ENCODE data around the gene PRG3. TPM values are rescaled to one million over a fixed set of nuclear protein-coding genes. Genes with fewer than 3 reads are reported as not detected.
A peak's percentile ranks its signal among the peaks of the same experiment; 100 is the strongest.

Gene PRG3
- total RNA-seq, 2 donors from 2014 or later = not detected

DNA sequence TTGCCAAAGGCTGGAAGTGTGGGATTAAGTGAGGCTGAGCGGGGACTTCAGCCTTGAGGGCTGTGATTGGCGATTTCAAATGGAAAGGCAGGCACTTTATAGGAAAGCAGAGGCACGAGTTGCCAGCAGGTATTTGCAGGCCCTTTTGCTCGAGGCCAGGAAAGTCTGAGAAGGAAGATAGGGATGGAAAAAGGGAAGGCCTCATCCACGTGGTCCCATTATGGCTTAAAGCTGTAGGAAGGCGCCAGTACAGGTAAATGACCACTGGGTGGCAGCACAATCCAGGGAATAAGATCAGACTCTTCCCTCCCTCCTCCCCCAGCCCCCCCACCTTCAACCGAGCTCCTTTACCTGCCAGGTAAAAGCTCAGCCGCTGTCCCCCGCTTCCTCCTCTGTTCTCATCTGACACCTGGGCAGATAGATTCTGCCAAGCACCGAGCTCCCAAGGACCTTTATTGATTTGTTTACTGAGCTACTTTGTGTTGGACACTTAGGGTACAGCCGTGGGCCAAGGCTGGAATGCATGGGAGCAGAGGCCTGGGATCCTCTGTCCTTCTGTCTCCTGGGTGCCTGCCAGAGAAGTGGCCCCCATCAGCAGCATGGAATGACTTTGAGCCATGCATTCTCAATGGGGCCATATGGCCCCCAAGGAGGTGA is 35.3 kb downstream of the PRG3 start:
- H3K27me3 ChIP-seq = no peaks in the 10 kb centered on the region
- no peaks in the 10 kb centered on the region for H3K9me3 ChIP-seq
- H3K4me1 ChIP-seq = peaks cover 13% of the 10 kb centered on the region
- TF ChIP-seq, protein P1, sequence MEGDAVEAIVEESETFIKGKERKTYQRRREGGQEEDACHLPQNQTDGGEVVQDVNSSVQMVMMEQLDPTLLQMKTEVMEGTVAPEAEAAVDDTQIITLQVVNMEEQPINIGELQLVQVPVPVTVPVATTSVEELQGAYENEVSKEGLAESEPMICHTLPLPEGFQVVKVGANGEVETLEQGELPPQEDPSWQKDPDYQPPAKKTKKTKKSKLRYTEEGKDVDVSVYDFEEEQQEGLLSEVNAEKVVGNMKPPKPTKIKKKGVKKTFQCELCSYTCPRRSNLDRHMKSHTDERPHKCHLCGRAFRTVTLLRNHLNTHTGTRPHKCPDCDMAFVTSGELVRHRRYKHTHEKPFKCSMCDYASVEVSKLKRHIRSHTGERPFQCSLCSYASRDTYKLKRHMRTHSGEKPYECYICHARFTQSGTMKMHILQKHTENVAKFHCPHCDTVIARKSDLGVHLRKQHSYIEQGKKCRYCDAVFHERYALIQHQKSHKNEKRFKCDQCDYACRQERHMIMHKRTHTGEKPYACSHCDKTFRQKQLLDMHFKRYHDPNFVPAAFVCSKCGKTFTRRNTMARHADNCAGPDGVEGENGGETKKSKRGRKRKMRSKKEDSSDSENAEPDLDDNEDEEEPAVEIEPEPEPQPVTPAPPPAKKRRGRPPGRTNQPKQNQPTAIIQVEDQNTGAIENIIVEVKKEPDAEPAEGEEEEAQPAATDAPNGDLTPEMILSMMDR (IDR thresholded peaks at IDR 0.05) = peak; percentile 75 to 86 (median 84)
- no peak for TF ChIP-seq POLR2A (IDR thresholded peaks at IDR 0.05)
- no peak overlapping the region for H3K4me3 ChIP-seq
- DNase-seq (peak; percentile 89 to 92 (median 90)), ATAC-seq (peak; percentile 91)
- no peaks in the 10 kb centered on the region for H3K36me3 ChIP-seq (replicated peaks in 1 of 2; ENCODE audit: insufficient read depth in 1 of 2, low read depth in 2 of 2)
- WGBS, 2 donors = 13 to 14% methylated on average over 11 of the region's 11 CpGs
- intact Hi-C loops (cut with DNase I) = no loop called here
- H3K27ac ChIP-seq = peak overlapping the region in 2 of 4 donors; percentile 11

DNA sequence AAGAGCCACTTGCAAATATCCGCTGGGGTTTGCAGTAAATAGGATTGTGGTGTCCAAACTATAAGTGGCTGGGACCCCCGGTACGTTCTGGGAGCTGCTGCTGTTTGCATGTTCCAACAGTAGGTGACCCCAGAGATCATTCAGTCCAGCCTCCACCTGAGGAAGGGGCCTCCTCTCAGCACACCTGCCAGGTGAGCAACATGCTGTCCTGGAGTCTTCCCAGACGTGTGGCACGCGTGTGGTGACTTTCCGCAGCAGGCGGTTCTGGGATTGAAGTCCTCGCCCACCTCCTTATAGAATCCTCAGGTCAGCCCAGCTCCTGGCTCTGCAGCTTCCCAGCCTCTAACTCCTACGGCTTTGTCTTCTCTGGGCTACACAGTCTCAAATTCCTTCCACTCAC is 36.1 kb downstream of the PRG3 start:
- H3K27me3 ChIP-seq = no peaks in the 10 kb centered on the region
- no peak overlapping the region for H3K4me3 ChIP-seq
- intact Hi-C loops (cut with DNase I) = no loop called here
- no peaks in the 10 kb centered on the region for H3K36me3 ChIP-seq (replicated peaks in 1 of 2; ENCODE audit: insufficient read depth in 1 of 2, low read depth in 2 of 2)
- no peak for TF ChIP-seq POLR2A (IDR thresholded peaks at IDR 0.05)
- TF ChIP-seq, protein P1 (IDR thresholded peaks at IDR 0.05) = no peak
- 79 to 81% methylated on average over 10 of the region's 10 CpGs for WGBS, 2 donors
- DNase-seq (no peak), ATAC-seq (no peak)
- no peaks in the 10 kb centered on the region for H3K9me3 ChIP-seq
- H3K27ac ChIP-seq = no peak overlapping the region
- peaks cover 13% of the 10 kb centered on the region for H3K4me1 ChIP-seq

DNA sequence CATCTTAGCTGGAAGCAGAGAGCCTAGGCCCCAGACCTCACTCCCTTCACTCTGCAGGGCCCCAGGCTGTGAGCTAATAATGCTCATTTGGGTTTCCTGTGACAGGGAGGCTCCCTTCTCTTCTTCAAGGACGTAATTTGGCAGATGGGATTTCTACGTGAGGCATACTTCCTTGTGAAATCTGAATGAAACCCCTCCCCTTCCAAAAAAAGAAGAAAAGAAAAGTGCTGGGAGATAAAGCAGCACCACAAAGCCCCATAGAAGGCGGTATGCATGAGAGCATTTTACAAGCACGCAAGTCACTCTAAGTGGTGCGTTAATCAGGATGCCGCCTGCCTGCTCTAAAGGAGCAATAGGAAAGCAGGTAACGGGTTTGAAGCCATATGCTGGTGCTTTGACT is 37.1 kb downstream of the PRG3 start:
- ATAC-seq (no peak), DNase-seq (no peak)
- H3K36me3 ChIP-seq (replicated peaks in 1 of 2; ENCODE audit: insufficient read depth in 1 of 2, low read depth in 2 of 2) = no peaks in the 10 kb centered on the region
- 70 to 74% methylated on average over 7 of the region's 7 CpGs for WGBS, 2 donors
- intact Hi-C loops (cut with DNase I) = no loop called here
- H3K27ac ChIP-seq = no peak overlapping the region
- H3K27me3 ChIP-seq = no peaks in the 10 kb centered on the region
- H3K4me1 ChIP-seq = peaks cover 13% of the 10 kb centered on the region
- H3K4me3 ChIP-seq = no peak overlapping the region
- TF ChIP-seq, protein P1 (IDR thresholded peaks at IDR 0.05) = no peak
- TF ChIP-seq POLR2A (IDR thresholded peaks at IDR 0.05) = no peak
- H3K9me3 ChIP-seq = no peaks in the 10 kb centered on the region

DNA sequence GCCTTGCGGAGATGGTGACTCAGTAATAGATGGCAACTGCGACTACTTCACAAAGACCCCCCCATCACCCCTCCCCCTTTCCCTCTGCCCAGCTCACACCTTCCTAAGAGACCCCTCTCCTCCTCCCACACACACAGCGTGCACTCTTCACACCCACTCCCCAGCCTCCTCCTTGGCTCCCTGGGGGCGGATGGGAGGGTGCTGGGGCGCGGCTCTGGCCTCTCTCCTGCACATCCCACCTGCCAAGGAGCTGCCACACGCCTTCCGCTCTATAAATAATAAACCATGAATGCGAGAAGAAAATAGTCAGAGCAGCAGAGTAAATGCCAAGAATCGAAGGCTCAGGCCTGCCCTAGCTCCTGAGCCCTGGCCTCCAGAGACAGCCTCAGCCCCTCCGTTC is 38.2 kb downstream of the PRG3 start:
- H3K9me3 ChIP-seq = no peaks in the 10 kb centered on the region
- DNase-seq (no peak), ATAC-seq (no peak)
- WGBS, 2 donors = 73% methylated on average over 11 of the region's 11 CpGs
- no peaks in the 10 kb centered on the region for H3K27me3 ChIP-seq
- H3K27ac ChIP-seq = no peak overlapping the region
- no peaks in the 10 kb centered on the region for H3K36me3 ChIP-seq (replicated peaks in 1 of 2; ENCODE audit: insufficient read depth in 1 of 2, low read depth in 2 of 2)
- no peak overlapping the region for H3K4me3 ChIP-seq
- peaks cover 13% of the 10 kb centered on the region for H3K4me1 ChIP-seq
- intact Hi-C loops (cut with DNase I) = no loop called here
- no peak for TF ChIP-seq POLR2A (IDR thresholded peaks at IDR 0.05)
- TF ChIP-seq, protein P1 (IDR thresholded peaks at IDR 0.05) = no peak

DNA sequence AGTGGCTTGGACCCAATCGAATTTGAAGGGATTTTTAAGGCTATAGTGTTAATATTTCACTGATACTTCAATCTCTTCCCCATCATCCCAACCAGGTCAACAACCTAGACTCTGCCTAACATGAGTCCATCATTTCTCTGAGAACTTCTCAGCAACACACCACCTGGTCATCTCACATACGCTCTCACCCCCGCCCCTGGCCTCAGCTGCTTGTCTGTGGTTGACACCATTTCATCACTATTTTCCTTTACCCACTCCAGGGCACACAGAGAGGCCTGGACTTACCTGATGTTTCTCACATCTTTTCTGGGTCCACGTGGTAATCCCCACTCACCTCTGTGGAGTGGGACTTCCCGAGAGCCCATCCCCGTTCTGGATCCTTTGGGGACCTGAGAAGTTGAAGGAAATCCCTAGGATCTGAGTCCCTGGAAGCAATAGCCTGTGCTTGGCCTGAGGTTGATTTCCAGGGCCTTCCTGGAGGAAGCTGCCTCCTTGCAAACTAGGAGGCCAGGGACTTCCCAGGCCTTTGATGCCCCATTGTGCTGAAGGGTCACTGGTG is 39.6 kb downstream of the PRG3 start:
- H3K9me3 ChIP-seq = no peaks in the 10 kb centered on the region
- no peak for DNase-seq
- 43 to 47% methylated on average over 6 of the region's 6 CpGs for WGBS, 2 donors
- H3K4me1 ChIP-seq = peaks cover 15% of the 10 kb centered on the region
- no peaks in the 10 kb centered on the region for H3K27me3 ChIP-seq
- no peak overlapping the region for H3K27ac ChIP-seq
- no peak overlapping the region for H3K4me3 ChIP-seq
- intact Hi-C loops (cut with DNase I) = no loop called here
- TF ChIP-seq, protein P1 (IDR thresholded peaks at IDR 0.05) = no peak
- TF ChIP-seq POLR2A (IDR thresholded peaks at IDR 0.05) = no peak
- H3K36me3 ChIP-seq (replicated peaks in 1 of 2; ENCODE audit: insufficient read depth in 1 of 2, low read depth in 2 of 2) = no peaks in the 10 kb centered on the region
- no peak for ATAC-seq
